Chondrocyte (in vitro differentiated cells): Measurements from ENCODE around the gene ZDHHC16. TPM values are rescaled to one million over a fixed set of nuclear protein-coding genes. Genes with fewer than 3 reads are reported as not detected.
A peak's percentile ranks its signal among the peaks of the same experiment; 100 is the strongest.

Source experiments
- DNase-seq: peaks from one replicate; pipeline ENCODE4 v3.0.0; 2021; ENCODE audit warnings: mixed read lengths, low spot score
- H3K27ac Mint-ChIP-seq: one replicate; pipeline ENCODE4 v1.8.0; 2021; ENCODE audit warnings: mild to moderate bottlenecking, moderate library complexity, mixed read lengths; ENCODE audit not compliant: unreplicated experiment
- H3K27me3 Mint-ChIP-seq: 2 replicates; pipeline ENCODE4 v1.8.0; 2021; ENCODE audit warnings: low read depth, mixed read lengths
- H3K36me3 Mint-ChIP-seq: 2 replicates; pipeline ENCODE4 v1.8.0; 2021; ENCODE audit warnings: low read depth, mixed read lengths
- H3K4me1 Mint-ChIP-seq: 2 replicates; pipeline ENCODE4 v1.8.0; 2021; ENCODE audit warnings: low read depth, mild to moderate bottlenecking, mixed read lengths
- H3K4me3 Mint-ChIP-seq: one replicate; pipeline ENCODE4 v1.8.0; 2021; ENCODE audit warnings: mild to moderate bottlenecking, moderate library complexity, mixed read lengths; ENCODE audit not compliant: unreplicated experiment
- H3K9me3 Mint-ChIP-seq: 2 replicates; pipeline ENCODE4 v1.8.0; 2021; ENCODE audit warnings: low read depth, mixed read lengths
- total RNA-seq: library from RNA; stranded (reverse); gene quantifications from 3 replicates; pipeline ENCODE4 v1.2.1, GENCODE V29; 2021
- TF ChIP-seq, protein P1 (sequence below): fragments of 200-600 bp; sonication (generic); IDR thresholded peaks from 2 replicates; pipeline ENCODE4 v1.5.0; 2021; ENCODE audit warnings: antibody characterized with exemption, mild to moderate bottlenecking, moderate library complexity

ZDHHC16 gene
- total RNA-seq, 1 donor from 2014 or later = 50.4 TPM

DNA sequence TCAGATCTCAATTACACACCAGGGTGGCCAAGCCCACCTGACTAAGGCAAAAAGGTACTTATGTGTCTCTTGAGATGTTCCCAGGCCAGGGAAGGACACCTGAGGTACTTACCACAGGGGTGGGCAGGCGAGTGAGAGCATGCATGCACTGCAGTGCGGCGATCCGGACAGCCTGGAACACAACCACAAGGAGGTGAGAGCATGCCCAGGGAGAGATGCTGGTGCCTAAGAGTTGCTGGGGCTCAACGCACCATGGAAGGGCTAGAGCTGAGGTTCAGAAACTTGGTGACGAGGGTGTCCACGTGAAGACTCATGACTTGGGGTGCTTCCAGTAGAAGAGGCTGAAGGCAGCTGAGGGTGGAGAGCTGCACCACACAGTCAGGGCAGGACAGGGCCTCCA is 13.1 kb downstream of the ZDHHC16 start:
- Mint-ChIP-seq H3K9me3 (no peaks in the 10 kb centered on the region), H3K4me1 (peaks cover 15% of the 10 kb centered on the region), H3K27ac (peak overlapping the region; percentile 55), H3K36me3 (peaks cover 51% of the 10 kb centered on the region), H3K27me3 (no peaks in the 10 kb centered on the region), H3K4me3 (no peak overlapping the region)
- TF ChIP-seq, protein P1, sequence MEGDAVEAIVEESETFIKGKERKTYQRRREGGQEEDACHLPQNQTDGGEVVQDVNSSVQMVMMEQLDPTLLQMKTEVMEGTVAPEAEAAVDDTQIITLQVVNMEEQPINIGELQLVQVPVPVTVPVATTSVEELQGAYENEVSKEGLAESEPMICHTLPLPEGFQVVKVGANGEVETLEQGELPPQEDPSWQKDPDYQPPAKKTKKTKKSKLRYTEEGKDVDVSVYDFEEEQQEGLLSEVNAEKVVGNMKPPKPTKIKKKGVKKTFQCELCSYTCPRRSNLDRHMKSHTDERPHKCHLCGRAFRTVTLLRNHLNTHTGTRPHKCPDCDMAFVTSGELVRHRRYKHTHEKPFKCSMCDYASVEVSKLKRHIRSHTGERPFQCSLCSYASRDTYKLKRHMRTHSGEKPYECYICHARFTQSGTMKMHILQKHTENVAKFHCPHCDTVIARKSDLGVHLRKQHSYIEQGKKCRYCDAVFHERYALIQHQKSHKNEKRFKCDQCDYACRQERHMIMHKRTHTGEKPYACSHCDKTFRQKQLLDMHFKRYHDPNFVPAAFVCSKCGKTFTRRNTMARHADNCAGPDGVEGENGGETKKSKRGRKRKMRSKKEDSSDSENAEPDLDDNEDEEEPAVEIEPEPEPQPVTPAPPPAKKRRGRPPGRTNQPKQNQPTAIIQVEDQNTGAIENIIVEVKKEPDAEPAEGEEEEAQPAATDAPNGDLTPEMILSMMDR = no peak
- DNase-seq = no peak

DNA sequence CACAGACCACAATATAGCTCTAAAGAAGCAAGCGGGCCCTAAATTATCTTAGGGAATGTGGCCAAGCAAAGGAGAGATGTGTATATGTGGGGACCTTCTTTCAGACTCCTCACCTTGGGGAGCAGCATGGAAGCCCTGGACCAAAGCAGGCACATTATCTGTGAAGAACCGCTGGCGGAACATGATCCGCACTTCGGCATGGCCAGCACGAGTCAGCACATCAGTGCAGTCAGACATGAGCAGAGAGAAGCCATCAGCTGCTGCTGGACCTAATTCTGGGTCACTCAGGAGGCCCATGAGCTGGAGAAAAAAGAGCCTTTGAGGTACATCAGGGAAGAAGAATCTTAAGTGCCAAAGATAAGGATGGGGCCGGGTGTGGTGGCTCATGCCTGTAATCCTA is 14.0 kb downstream of the ZDHHC16 start:
- TF ChIP-seq, protein P1 = no peak
- Mint-ChIP-seq H3K27ac (peak overlapping the region; percentile 83), H3K4me3 (no peak overlapping the region), H3K9me3 (no peaks in the 10 kb centered on the region), H3K4me1 (peaks cover 6% of the 10 kb centered on the region), H3K36me3 (peaks cover 52% of the 10 kb centered on the region), H3K27me3 (no peaks in the 10 kb centered on the region)
- no peak for DNase-seq

DNA sequence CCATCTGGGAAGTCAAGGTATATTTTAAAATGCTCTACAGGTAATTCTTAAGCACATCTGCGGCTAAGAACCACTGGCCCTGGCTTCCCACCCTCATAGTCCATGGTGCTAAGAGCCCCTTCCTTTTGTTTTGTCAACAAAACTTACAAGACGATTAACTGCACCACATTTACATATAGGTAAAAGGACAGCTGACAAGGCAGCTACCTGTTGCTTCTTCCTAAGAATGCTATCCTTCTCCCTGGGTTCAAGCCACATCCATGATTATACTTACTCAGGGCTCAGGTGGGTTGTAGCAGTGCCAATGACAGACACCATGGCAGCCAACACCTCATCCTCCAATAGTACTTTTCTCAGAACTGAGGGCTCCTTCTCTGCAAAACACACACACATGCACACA is 16.3 kb downstream of the ZDHHC16 start:
- Mint-ChIP-seq H3K27me3 (no peaks in the 10 kb centered on the region), H3K36me3 (peaks cover 46% of the 10 kb centered on the region), H3K4me3 (no peak overlapping the region), H3K9me3 (no peaks in the 10 kb centered on the region), H3K4me1 (no peaks in the 10 kb centered on the region), H3K27ac (no peak overlapping the region)
- TF ChIP-seq, protein P1 = no peak
- DNase-seq = no peak

DNA sequence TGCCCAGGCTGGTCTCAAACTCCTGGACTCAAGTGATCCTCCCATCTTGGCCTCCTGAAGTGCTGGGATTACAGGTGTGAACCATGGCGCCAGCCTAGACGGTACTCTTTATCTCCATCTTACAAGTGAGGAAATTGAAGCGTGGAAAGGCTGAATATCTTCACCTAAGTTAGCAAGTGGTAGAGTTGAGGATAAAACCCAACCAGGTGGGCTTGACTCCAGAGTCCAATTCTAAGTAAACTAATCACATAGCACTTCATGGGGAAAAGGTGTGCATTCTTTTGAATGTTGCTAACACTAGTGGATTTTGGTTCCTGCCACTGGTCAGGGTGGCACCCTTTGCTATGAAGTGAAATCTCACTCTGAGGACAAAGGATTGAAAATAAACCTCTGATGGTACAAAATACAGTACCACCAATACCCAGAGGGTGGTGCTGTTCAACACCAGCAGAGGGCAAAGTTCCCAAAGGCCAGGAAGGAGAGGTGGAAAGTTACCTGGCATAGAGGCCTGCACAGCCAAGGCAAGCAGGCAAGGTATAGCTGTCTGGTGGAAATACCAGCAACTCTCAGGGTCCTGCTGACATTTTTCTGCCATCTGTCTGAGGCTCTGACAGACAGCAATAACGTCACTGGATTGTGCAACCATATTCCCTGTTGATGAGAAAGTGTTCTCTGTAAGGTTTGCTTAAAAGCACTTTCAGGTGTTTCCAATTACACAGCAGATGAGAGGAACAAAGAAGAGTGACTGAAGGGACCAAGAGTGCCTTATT is 17.6 kb downstream of the ZDHHC16 start:
- no peak for DNase-seq
- no peaks in the 10 kb centered on the region for H3K27me3 Mint-ChIP-seq
- peak overlapping the region; percentile 20 for H3K27ac Mint-ChIP-seq
- H3K4me3 Mint-ChIP-seq = no peak overlapping the region
- H3K4me1 Mint-ChIP-seq = no peaks in the 10 kb centered on the region
- no peaks in the 10 kb centered on the region for H3K9me3 Mint-ChIP-seq
- TF ChIP-seq, protein P1 = peak; percentile 98
- H3K36me3 Mint-ChIP-seq = peaks cover 40% of the 10 kb centered on the region

DNA sequence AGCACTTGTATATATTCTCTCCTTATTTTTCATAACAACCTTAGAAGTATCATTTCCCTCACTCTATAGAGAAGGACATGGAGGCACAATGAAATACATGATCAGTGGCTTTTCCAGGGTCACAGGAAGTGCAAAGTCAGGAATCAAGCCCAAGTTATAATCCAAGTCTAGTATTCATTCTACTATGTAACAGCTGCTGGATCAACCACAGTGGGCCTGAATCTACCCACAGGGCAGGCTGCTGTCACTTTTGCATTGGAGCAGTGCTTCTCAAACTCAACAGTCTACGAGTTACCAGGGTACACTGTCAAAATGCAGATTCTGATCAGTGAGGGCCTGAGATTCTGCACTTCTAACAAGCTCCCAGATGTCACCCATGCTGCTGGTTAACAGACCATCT is 18.3 kb downstream of the ZDHHC16 start:
- Mint-ChIP-seq H3K36me3 (peaks cover 34% of the 10 kb centered on the region), H3K4me3 (no peak overlapping the region), H3K4me1 (no peaks in the 10 kb centered on the region), H3K9me3 (no peaks in the 10 kb centered on the region), H3K27me3 (no peaks in the 10 kb centered on the region), H3K27ac (peak overlapping the region; percentile 73)
- no peak for DNase-seq
- TF ChIP-seq, protein P1 = no peak
